RWPE1 (cell line): ENCODE results near the gene EML4.

Experiments used
- CTCF ChIA-PET: fragments of 350-600 bp; sonication (Branson Sonifier 250); formaldehyde crosslinking; extraction: SDS; loops from one replicate; lab custom pipeline; 2021; lab: Yijun Ruan, JAX
- POLR2A ChIA-PET: fragments of 400-600 bp; formaldehyde crosslinking; extraction: SDS; loops from one replicate; lab custom pipeline; 2020; ENCODE audit warnings: antibody characterized with exemption; ENCODE audit not compliant: low non-redundant PET; lab: Yijun Ruan, JAX
- DNase-seq: peaks from one replicate; pipeline ENCODE4 v3.0.0; 2012; ENCODE audit warnings: low spot score
- H3K27ac ChIP-seq: fragments of 450-650 bp; 2 replicates; pipeline ENCODE4 v1.5.1; 2017
- CTCF ChIP-seq: fragments of 450-650 bp; conservative IDR thresholded peaks from 2 replicates; pipeline ENCODE4 v1.5.1; 2017; ENCODE audit warnings: low read depth, mild to moderate bottlenecking

Gene EML4

DNA sequence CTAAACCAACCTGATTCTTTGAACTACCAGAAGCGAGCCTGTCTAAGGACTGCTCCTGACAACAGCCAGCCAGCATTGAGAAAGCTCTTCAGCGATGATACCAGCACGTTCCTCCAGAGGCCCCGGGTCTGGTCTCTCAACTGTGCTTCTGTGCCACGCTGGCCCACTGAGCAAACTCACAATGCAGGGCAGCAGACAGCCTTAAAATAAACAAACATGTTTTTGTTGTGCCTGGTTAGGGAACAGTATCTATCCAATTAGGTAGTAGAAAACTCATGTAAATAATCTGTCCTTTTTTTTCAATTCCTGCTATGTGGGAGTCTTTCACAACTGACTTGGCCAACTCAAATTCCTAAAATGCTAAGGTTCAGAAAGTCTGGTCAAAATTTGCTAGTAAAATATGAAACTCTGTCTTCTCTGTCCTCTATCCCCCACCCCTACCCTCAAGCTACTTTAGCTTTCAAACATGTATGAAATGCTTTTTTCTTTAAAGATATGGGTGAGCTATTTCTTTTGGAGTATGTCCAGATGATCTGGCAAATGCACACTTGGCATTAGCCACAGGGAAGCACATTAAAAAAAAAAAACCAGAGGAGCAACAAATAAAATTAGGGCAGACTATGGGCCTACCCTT lies 21.4 kb upstream of the EML4 start:
- no peak for DNase-seq
- H3K27ac ChIP-seq: peak overlapping the region; percentile 62
- TF ChIP-seq CTCF: no peak
- CTCF ChIA-PET: interaction anchor here (0.6 kb wide), 1 partner anchor 1337 kb away, joined by 5 read pairs; no protein-coding TSS in a partner anchor
- POLR2A ChIA-PET: no interaction called here

DNA sequence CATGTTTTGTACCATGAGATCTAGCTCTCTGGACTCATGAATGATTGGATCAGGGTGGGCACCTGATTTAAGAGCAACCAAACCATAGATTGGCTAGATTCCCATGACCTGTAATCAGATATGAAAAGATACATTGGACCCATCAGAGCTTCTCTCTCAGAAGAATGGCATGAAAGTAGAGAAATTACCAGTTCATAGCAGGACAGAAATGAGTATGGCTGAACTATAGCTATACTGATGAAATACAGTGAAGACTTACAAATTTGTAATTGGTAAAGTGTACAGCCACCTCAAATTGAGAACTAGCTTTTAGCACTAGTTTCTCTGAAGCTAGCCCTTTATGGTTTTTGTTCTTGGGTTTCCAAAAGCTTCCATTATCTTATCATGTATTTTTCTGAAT lies 19.0 kb upstream of the EML4 start:
- H3K27ac ChIP-seq: no peak overlapping the region
- DNase-seq: no peak
- TF ChIP-seq CTCF: no peak
- ChIA-PET CTCF (no interaction called here), POLR2A (no interaction called here)

DNA sequence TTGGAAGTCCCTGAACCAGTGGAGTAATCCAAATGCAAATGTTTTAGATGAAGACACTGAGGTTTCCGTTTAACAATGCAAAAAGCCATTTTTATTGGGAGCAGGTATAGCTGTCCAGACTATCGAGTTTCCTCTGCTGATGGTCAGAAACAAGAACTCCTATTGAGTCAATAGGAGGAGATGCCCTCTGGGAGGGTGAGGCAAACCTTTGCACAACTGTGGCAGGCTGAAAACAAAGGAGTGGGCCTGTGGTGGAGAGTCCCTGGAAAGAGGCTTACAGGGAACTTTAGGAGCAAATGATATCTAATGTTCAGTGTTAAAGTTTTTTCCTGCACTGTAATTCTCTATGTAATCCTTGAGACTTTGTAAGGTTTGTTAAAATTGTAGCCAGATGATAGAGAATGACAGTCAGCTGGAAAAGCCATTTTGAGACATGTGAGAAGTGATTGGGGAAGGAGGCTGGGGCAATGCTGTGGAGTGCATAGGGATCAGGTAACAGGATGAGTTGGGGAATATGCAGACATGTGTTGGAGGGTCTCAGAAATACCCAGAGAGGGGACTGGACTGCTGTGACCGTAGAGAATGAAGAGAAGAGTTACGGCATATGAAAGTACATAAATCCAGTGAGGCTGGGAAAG lies 15.1 kb upstream of the EML4 start:
- no peak for TF ChIP-seq CTCF
- H3K27ac ChIP-seq: no peak overlapping the region
- no peak for DNase-seq
- ChIA-PET POLR2A (interaction anchor here (0.6 kb wide), 1 partner anchor 485 kb away, joined by 5 read pairs; no protein-coding TSS in a partner anchor), CTCF (no interaction called here)

DNA sequence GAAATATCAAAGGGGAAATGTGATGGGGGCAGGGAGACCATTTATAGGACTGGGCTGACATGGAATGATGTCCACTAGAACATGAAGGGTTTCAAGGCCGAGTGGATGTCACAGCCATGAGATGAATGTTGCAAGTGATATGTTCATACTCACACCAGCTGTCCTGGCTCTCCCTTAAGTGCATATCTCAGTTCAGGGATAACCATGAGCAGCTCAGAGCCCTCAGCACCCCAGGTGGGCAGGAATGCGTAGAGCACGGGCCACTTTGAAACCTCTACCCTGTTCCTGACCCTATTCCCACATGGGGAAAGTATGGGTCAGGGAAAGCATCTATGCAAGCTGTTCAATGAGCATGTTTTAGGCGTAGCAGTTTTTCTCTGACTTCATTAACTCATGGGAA lies 12.4 kb upstream of the EML4 start:
- ChIA-PET POLR2A (no interaction called here), CTCF (no interaction called here)
- no peak overlapping the region for H3K27ac ChIP-seq
- TF ChIP-seq CTCF: no peak
- DNase-seq: no peak

DNA sequence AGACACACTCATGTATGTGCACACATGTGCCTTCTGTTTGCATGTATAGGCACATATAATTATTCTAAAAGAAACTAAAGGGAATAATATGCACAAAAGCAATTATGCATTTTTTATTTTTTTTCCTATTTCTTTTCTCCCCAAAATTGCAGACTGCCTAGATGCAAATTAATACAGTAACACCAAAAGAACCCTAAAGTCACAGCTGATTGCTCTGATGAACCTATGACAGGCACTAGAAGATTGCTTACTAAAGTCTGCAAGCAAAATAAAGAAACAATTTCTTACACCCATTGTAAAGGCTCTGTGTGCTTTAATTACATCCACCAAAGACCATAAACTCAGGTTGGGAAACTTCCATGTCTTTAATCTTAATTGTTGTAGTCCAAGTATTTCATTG lies 7.7 kb upstream of the EML4 start:
- no peak for TF ChIP-seq CTCF
- no peak overlapping the region for H3K27ac ChIP-seq
- ChIA-PET CTCF (no interaction called here), POLR2A (no interaction called here)
- no peak for DNase-seq

DNA sequence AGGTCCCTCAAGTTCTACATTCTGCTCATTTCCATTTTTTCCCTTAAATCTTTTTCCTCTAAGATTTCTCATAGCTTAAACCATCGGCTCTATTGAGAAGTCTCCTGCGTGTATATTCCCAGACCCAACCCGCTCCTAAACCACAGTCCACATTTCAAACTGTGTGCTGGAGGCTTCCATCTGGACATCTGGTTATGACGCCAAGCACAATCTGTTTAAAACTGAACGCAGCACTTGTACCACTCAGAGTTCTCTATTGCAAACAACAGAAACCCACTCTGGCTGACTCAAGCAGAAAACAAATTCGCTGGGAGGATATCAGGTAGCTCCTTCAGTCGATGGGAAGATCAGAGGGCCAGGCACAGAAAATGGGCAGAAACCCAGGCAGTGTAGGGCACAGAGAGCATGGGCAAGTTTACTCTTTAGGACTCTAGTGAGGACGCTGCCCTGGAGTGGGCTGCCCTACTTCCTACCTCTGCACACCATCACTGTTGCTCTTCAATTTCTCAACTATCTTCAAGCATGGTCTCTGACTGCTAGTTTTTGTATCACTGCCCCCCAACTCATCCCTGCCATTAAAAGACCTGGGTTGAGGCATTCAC lies 5.6 kb upstream of the EML4 start:
- ChIA-PET CTCF (no interaction called here), POLR2A (no interaction called here)
- no peak overlapping the region for H3K27ac ChIP-seq
- DNase-seq: no peak
- TF ChIP-seq CTCF: no peak
